NCI-H82 (cell line): ENCODE measurements around the gene TYMS.

Source experiments
- DNase-seq: peaks from one replicate; lab custom pipeline; 2025; lab: John Stamatoyannopoulos, UW

The TYMS gene

GRCh38 chr18:657311-658000 is at the start of gene TYMS:
TYMS (plus strand) TSS chr18:657653; CDS start chr18:657743, 90 bp downstream.
- DNase-seq: peak; percentile 95

- DNase-seq: no peak
Observed at GRCh38 chr18:607930-608329, 49.5 kb upstream of the TYMS start.

GRCh38 chr18:610214-610928 is 47.1 kb upstream of the TYMS start:
- DNase-seq: no peak

- DNase-seq: no peak
Observed at GRCh38 chr18:612156-612555, 45.3 kb upstream of the TYMS start.

GRCh38 chr18:614193-614592 is 43.3 kb upstream of the TYMS start:
- DNase-seq: no peak

GRCh38 chr18:615092-615521 is 42.3 kb upstream of the TYMS start:
- no peak for DNase-seq

- DNase-seq: no peak
Observed at GRCh38 chr18:615773-616172, 41.7 kb upstream of the TYMS start.

GRCh38 chr18:616380-616995 is 41.0 kb upstream of the TYMS start:
- peak; percentile 88 for DNase-seq

GRCh38 chr18:617970-618504 is 39.4 kb upstream of the TYMS start:
- DNase-seq: no peak

- no peak for DNase-seq
Observed at GRCh38 chr18:618618-619017, 38.8 kb upstream of the TYMS start.

GRCh38 chr18:621291-622043 is 36.0 kb upstream of the TYMS start:
- peak; percentile 18 for DNase-seq

GRCh38 chr18:622289-622688 is 35.2 kb upstream of the TYMS start:
- no peak for DNase-seq

GRCh38 chr18:623761-624620 is 33.5 kb upstream of the TYMS start:
- DNase-seq: peak; percentile 76

GRCh38 chr18:627231-627630 is 30.2 kb upstream of the TYMS start:
- no peak for DNase-seq

- DNase-seq: peak; percentile 31
Observed at GRCh38 chr18:629269-630150, 27.9 kb upstream of the TYMS start.

- no peak for DNase-seq
Observed at GRCh38 chr18:631560-631959, 25.9 kb upstream of the TYMS start.

GRCh38 chr18:634551-635045 is 22.9 kb upstream of the TYMS start:
- no peak for DNase-seq

- no peak for DNase-seq
Observed at GRCh38 chr18:635171-635570, 22.3 kb upstream of the TYMS start.

GRCh38 chr18:641224-641623 is 16.2 kb upstream of the TYMS start:
- no peak for DNase-seq

- peak; percentile 22 for DNase-seq
Observed at GRCh38 chr18:644395-645004, 13.0 kb upstream of the TYMS start.
